Erythroblast (primary cell): ENCODE measurements around the gene RBM38.

Source experiments
- GATA1 ChIP-seq: IDR thresholded peaks from 2 replicates; pipeline ENCODE4 v1.6.1; 2011; ENCODE audit warnings: low read depth, mild to moderate bottlenecking, control low read depth, low read length, moderate library complexity
- POLR2A ChIP-seq: IDR thresholded peaks from 2 replicates; pipeline ENCODE4 v1.6.1; 2011; ENCODE audit warnings: mild to moderate bottlenecking, low read length

GRCh38 chr20:57370316-57370715, 20.9 kb upstream of the RBM38 start:
- TF ChIP-seq POLR2A (no peak), GATA1 (no peak)
